ENCODE measurements around the gene EPPIN. TPM values are rescaled to one million over a fixed set of nuclear protein-coding genes. Genes with fewer than 3 reads are reported as not detected.

Gene EPPIN
- total and polyA plus RNA-seq, 2 of the 8 experiments (the other 6 are each of a cell fraction or from before 2014, with no cell fraction given), result 0.06 TPM; not detected in 1

- ChIA-PET CTCF (ENCODE audit: partially characterized antibody) (interaction anchor here (0.6 to 6.5 kb wide), 32 partner anchors 8 to 425 kb away, joined by 3 to 42 read pairs (median 4); partner anchors contain the start of gene EPPIN), POLR2A (ENCODE audit: partially characterized antibody) (interaction anchor here (0.7 kb wide), 1 partner anchor 233 kb away, joined by 3 read pairs; no protein-coding TSS in a partner anchor)
- no peaks in the 10 kb centered on the region for H3K79me1 ChIP-seq (ENCODE audit: low read depth, low read length)
- no peak overlapping the region for H2AK5ac ChIP-seq (ENCODE audit: low read depth, low read length)
- H3K27ac ChIP-seq (ENCODE audit: low read depth, low read length), result no peak overlapping the region
- DNase-seq (ENCODE audit: low read depth in 1 of 2, low spot score in 2 of 2), result peak in 1 of 2 experiments; percentile 65
- WGBS, 2 experiments (ENCODE audit: extremely low coverage in 1 of 2, insufficient coverage in 1 of 2, insufficient read length in 1 of 2, insufficient replicate concordance in 2 of 2, low coverage in 1 of 2, low lambda C conversion rate in 2 of 2, missing lambda C conversion rate in 1 of 2), result 86% methylated on average over 7 of the region's 7 CpGs; no CpG with 5 or more reads in 1 of the 2 experiments
- no peak overlapping the region for H3K23ac ChIP-seq (ENCODE audit: insufficient read length)
- no peaks in the 10 kb centered on the region for H3K23me2 ChIP-seq (ENCODE audit: low read depth, low read length)
- H4K8ac ChIP-seq (ENCODE audit: extremely low read depth, insufficient read depth, low read length), result no peak overlapping the region
- no peaks in the 10 kb centered on the region for H3K79me2 ChIP-seq (ENCODE audit: control insufficient read depth in 1 of 2, insufficient read depth in 2 of 2, low read length in 2 of 2)
- no peak overlapping the region for H3K18ac ChIP-seq (ENCODE audit: extremely low read depth, low read length)
- H4K5ac ChIP-seq (ENCODE audit: insufficient read length, low read depth, low read length), result no peak overlapping the region
- no peak overlapping the region for H3K4me3 ChIP-seq (ENCODE audit: extremely low read depth in 1 of 4, insufficient read depth in 2 of 4, low read depth in 3 of 4, low read length in 4 of 4)
- H4K20me1 ChIP-seq (replicated peaks in 1 of 2; ENCODE audit: control insufficient read depth in 1 of 2, insufficient read depth in 2 of 2, low read length in 2 of 2), result no peaks in the 10 kb centered on the region
- no peak overlapping the region for H2BK12ac ChIP-seq (ENCODE audit: low read depth, low read length)
- H3K9ac ChIP-seq (replicated peaks in 1 of 4; ENCODE audit: extremely low read depth in 1 of 4, low read depth in 3 of 4, low read length in 3 of 4), result no peak overlapping the region
- H3K56ac ChIP-seq (replicated peaks; ENCODE audit: insufficient read length, low read depth, low read length), result no peak overlapping the region
- H3K27me3 ChIP-seq (replicated peaks in 1 of 4; ENCODE audit: control insufficient read depth in 3 of 4, extremely low read depth in 1 of 4, insufficient read depth in 3 of 4, low read length in 3 of 4), result no peaks in the 10 kb centered on the region
- H3K14ac ChIP-seq (ENCODE audit: insufficient read length), result no peak overlapping the region
- H3K9me3 ChIP-seq (ENCODE audit: insufficient read depth in 2 of 2, low read depth in 1 of 2, low read length in 1 of 2), result no peaks in the 10 kb centered on the region
- no peak overlapping the region for H2BK120ac ChIP-seq (replicated peaks; ENCODE audit: low read depth, low read length)
- no peak overlapping the region for H4K91ac ChIP-seq (replicated peaks; ENCODE audit: insufficient read length, low read length)
- FAIRE-seq, result peak; percentile 36
- no peaks in the 10 kb centered on the region for H3K36me3 ChIP-seq (ENCODE audit: control insufficient read depth in 2 of 4, insufficient read depth in 4 of 4, low read length in 3 of 4)
- H3K4me2 ChIP-seq (ENCODE audit: insufficient read depth in 1 of 2, low read depth in 2 of 2, low read length in 2 of 2), result no peak overlapping the region
- H2BK15ac ChIP-seq (ENCODE audit: low read length), result no peak overlapping the region
- no peak overlapping the region for H2BK20ac ChIP-seq (ENCODE audit: low read length)
- H2BK5ac ChIP-seq (ENCODE audit: low read depth, low read length), result no peak overlapping the region
- no peak overlapping the region for H2AFZ ChIP-seq (ENCODE audit: low read length)
- TF ChIP-seq GTF2F1 (IDR thresholded peaks at IDR 0.05; ENCODE audit: borderline replicate concordance, low read depth, low read length), result no peak
- peak; percentile 48; the same call in 1 of the 2 replicates for TF ChIP-seq TEAD4 (IDR thresholded peaks at IDR 0.05; ENCODE audit: low read depth, low read length)
- TF ChIP-seq MAX (IDR thresholded peaks at IDR 0.05), result no peak
- TF ChIP-seq RAD21 (IDR thresholded peaks at IDR 0.05 in 1 of 2, conservative IDR thresholded peaks at IDR 0.05 in 1 of 2; ENCODE audit: low read depth in 2 of 2, low read length in 2 of 2), result peak; percentile 29 to 47; a peak in 2 of 4 replicates
- peak; percentile 43 to 75 (median 52) for TF ChIP-seq CTCF (IDR thresholded peaks at IDR 0.05; ENCODE audit: control extremely low read depth in 1 of 3, insufficient read depth in 1 of 3, low read depth in 1 of 3, low read length in 3 of 3)
- TF ChIP-seq CEBPB (IDR thresholded peaks at IDR 0.05; ENCODE audit: low read depth, low read length), result 0 out of 2 replicates have a peak, but pooled peaks have one; percentile 31
- H3K4me1 ChIP-seq (replicated peaks in 1 of 4; ENCODE audit: control insufficient read depth in 3 of 4, insufficient read depth in 4 of 4, low read length in 3 of 4), result no peaks in the 10 kb centered on the region
- H3K4ac ChIP-seq (replicated peaks; ENCODE audit: insufficient read length, low read depth, low read length), result no peak overlapping the region
Observed at GRCh38 chr20:45538209-45538799, 8.9 kb downstream of the EPPIN start.
